GM19035 (cell line): ENCODE results near the gene TTN.
"Not testable (repeated sequence)": the region's sequence is repeated elsewhere in the genome, so short reads cannot be mapped to it uniquely, and the experiment has no call there.

ENCODE experiments used
- ATAC-seq: cut with Tn5 transposase; IDR thresholded peaks from one replicate; pipeline ENCODE4 v1.9.1; 2021; ENCODE audit not compliant: unreplicated experiment

Gene TTN

DNA sequence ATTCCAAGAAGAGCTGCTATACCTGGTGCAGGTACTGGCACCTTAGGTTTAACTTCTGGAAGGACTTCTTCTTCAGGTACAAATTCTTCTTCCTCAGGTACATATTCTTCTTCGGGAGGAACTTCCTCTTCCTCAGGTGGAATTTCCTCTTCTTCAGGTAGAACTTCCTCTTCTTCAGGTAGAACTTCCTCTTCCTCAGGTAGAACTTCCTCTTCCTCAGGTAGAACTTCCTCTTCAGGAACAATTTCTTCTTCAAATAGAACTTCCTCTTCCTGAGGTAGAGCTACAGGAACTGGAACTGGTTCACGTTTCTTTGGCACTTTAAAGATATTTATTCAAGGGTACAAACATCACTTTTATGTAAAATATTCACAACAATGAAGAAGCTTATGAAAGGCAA is 129.6 kb downstream of the TTN start:
- ATAC-seq = no peak

DNA sequence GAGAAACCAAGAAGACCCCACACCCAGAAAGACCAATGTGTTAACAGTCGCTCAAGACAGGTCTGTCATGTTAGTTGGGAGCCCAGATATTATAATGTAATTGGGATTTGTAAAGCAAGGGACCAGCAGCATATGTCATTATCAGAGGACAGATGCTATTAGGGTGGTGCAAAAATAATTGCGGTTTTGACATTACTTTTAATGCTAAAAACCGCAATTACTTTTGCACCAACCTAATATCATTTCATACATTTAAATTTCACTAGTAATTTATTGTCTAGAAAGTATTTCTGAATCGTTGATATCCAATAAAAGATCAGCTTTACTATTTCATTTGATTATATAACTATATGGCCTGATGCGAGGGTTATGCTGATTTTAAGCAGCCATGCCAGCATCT is 131.2 kb downstream of the TTN start:
- ATAC-seq = no peak

GRCh38 chr2:178674122-178674521 is 133.1 kb downstream of the TTN start:
- ATAC-seq = no peak

GRCh38 chr2:178666458-178666857 is 140.8 kb downstream of the TTN start:
- no peak for ATAC-seq

- ATAC-seq = not testable (repeated sequence)
Observed at GRCh38 chr2:178658480-178658879, 148.7 kb downstream of the TTN start.

DNA sequence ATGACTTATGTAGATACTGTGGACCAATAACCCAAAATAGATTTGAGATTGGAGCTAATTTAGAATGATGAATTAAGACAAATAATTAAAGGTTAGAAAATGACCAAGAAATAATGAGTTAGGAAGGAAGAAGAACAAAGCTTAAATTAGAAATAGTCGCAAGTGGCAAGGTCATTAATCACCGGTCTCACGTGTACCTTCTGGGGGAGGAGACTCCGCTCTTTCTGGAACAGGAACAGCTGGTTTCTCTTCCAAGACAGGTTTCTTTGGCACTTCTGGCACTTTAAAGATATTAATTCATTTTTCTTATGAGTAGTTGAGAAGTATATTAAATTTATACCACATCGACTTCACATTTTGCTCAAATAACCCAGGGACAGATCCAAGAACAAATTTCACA is 156.7 kb downstream of the TTN start:
- no peak for ATAC-seq

- no peak for ATAC-seq
Observed at GRCh38 chr2:178644919-178645318, 162.3 kb downstream of the TTN start.

- ATAC-seq = no peak
Observed at GRCh38 chr2:178641498-178641897, 165.7 kb downstream of the TTN start.

- no peak for ATAC-seq
Observed at GRCh38 chr2:178635897-178636296, 171.3 kb downstream of the TTN start.

GRCh38 chr2:178632729-178633128 is 174.5 kb downstream of the TTN start:
- no peak for ATAC-seq

GRCh38 chr2:178630581-178630980 is 176.6 kb downstream of the TTN start:
- ATAC-seq = no peak

DNA sequence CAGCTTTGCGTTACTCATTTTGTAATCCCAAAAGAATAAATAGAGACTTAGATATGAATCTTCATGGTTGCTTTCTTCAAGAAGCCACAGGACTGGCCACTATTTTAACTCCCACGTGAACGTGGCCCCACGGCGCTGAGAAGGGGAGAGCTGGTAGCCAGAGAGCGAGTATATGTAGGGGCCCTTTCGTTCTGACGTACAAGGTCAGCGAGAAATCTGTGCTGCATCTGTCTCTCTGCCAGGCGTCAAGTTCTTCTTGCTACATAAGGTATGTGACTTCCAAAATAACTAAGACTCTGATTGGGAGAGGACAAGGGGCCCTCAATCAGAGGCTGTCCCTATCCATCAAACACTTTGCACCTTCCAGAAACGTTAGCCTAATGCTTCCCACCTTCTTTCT is 177.8 kb downstream of the TTN start:
- no peak for ATAC-seq

- ATAC-seq = no peak
Observed at GRCh38 chr2:178628605-178629004, 178.6 kb downstream of the TTN start.

- ATAC-seq = no peak
Observed at GRCh38 chr2:178627401-178627800, 179.8 kb downstream of the TTN start.

- ATAC-seq = no peak
Observed at GRCh38 chr2:178615969-178616368, 191.3 kb downstream of the TTN start.

DNA sequence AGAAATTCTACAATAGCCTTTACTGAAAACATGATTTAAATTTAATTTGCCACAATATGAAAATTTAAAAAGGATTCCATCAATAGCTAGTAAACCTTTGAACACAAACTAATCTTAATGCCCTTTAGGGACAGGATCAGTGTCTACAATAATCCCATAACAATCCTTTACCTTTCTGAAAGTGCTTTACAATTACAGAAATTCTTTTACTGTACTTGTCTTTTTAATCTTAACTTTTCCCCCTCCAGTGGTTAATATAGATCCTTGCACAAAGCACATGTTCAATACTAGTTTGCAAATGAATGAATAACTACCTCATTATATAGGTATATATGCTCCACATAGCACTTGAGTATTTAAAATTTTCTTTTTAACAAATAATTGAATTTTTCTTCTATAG is 204.3 kb downstream of the TTN start:
- ATAC-seq = no peak

- ATAC-seq = no peak
Observed at GRCh38 chr2:178592655-178593054, 214.6 kb downstream of the TTN start.

- ATAC-seq = no peak
Observed at GRCh38 chr2:178589335-178589734, 217.9 kb downstream of the TTN start.

DNA sequence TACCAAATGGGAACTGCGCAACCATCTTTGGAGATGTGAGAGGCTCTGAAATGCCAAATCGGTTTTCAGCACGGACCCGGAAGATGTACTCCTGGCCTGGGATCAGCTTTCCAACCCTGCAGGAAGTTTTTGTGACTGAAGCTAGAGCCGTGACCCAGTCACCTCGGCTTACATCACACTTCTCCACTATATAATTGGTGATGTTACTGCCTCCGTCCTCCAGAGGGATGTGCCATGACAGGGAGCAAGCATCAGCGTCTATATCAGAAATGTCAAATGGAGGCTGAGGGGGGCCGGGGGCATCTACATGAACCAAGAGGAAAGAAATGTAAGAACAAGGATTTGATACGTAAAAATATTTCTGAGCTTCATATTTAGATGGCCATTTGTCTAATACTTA is 222.6 kb downstream of the TTN start:
- no peak for ATAC-seq

- no peak for ATAC-seq
Observed at GRCh38 chr2:178579006-178579405, 228.2 kb downstream of the TTN start.

- ATAC-seq = no peak
Observed at GRCh38 chr2:178574789-178575188, 232.4 kb downstream of the TTN start.

DNA sequence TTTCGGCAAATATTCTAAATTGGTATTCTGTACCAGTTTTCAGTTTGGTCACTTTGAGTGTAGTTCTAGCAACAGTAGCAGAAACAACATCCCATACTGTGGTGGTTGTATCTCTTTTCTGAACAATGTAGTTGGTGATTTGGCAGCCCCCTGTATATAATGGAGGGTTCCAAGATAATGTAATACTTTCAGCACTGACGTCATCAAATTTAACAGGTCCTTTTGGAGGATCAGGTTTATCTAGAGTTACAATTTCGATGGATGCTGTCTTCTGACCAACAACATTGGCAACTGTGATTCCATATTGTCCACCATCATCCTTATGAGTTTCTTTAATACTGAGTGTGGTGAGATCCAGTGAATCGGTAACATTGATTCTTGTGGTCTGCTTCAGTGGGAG is 239.0 kb downstream of the TTN start:
- no peak for ATAC-seq

DNA sequence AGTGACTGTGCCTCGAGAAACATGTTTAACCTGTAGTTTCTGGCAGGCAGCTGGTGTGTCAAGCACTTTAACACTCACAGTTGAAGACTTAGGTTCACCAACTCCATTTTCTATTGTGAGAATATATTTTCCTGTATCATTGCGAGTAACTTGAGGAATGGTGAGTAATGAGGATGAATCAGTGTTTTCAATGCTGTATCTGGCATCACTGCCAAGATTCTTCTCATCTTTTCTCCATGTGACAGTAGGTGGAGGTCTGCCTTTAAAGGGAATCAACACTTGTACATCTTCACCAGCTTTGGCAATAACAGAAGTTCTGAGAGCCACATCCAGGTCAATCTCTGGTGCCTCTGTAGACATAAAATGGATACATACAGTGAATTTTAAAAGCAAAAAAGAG is 254.2 kb downstream of the TTN start:
- ATAC-seq = no peak

- ATAC-seq = no peak
Observed at GRCh38 chr2:178550352-178550751, 256.9 kb downstream of the TTN start.
